GM12878 (cell line): ENCODE data around the gene ETS1. TPM values are rescaled to one million over a fixed set of nuclear protein-coding genes. Genes with fewer than 3 reads are reported as not detected.
A peak's percentile ranks its signal among the peaks of the same experiment; 100 is the strongest.

Source experiments
- ATAC-seq: fragments of 200-7000 bp; cut with Tn5 transposase; 3 replicates; pipeline ENCODE4 v1.9.1; 2020; ENCODE audit warnings: mild to moderate bottlenecking, moderate library complexity
- BruUV-seq: library from RNA; stranded (reverse); fragments of 400-500 nt; replicated peaks from 2 replicates; lab custom pipeline; 2021; lab: Mats Ljungman, UMichigan
- CTCF ChIA-PET: fragments of 300-600 bp; sonication (Branson Sonifier 250); formaldehyde crosslinking; extraction: SDS; loops from one replicate; lab custom pipeline; 2021; ENCODE audit warnings: inconsistent platforms; lab: Yijun Ruan, JAX
- POLR2A ChIA-PET: fragments of 350-600 bp; formaldehyde crosslinking; extraction: SDS; loops from one replicate; lab custom pipeline; 2021; ENCODE audit warnings: inconsistent platforms; lab: Charles Lee
- RAD21 ChIA-PET: fragments of 300-600 bp; sonication (Branson Sonifier 250); formaldehyde crosslinking; loops from one replicate; lab custom pipeline; 2023; ENCODE audit warnings: antibody characterized with exemption; ENCODE audit not compliant: unreplicated experiment; lab: Charles Lee
- SMC1A ChIA-PET: fragments of 300-600 bp; sonication (Branson Sonifier 250); formaldehyde crosslinking; loops from one replicate; lab custom pipeline; 2023; ENCODE audit not compliant: unreplicated experiment, uncharacterized antibody; lab: Charles Lee
- DNase-seq: peaks from one replicate; pipeline ENCODE4 v3.0.0-alpha.2; 2011; ENCODE audit warnings: low read depth, low spot score
- FAIRE-seq: peaks from 3 replicates; lab custom pipeline; 2011; peaks lifted over from hg19 to GRCh38; lab: Jason Lieb, UNC
- H2AFZ ChIP-seq: 2 replicates; pipeline ENCODE4 v1.6.0; 2011; ENCODE audit warnings: low read depth, low read length, control low read depth; ENCODE audit not compliant: control insufficient read depth
- H3K27ac ChIP-seq: 2 replicates; pipeline ENCODE4 v1.5.1; 2011; ENCODE audit warnings: control low read depth; ENCODE audit not compliant: control insufficient read depth, insufficient read depth
- H3K27me3 ChIP-seq, 2 experiments: replicated peaks in 1 of 2; 2 replicates each; pipeline versions ENCODE4 v1.6.0 to v1.6.1; 2011; ENCODE audit warnings: low read length in 1 of 2; ENCODE audit not compliant: control insufficient read depth in 2 of 2, insufficient read depth in 2 of 2
- H3K36me3 ChIP-seq, 2 experiments: 2 replicates each; pipeline ENCODE4 v1.5.1; 2011; ENCODE audit warnings: low read length in 1 of 2; ENCODE audit not compliant: control insufficient read depth in 2 of 2, insufficient read depth in 2 of 2
- H3K4me1 ChIP-seq: 2 replicates; pipeline ENCODE4 v1.6.1; 2011; ENCODE audit warnings: mild to moderate bottlenecking, low read length, moderate library complexity, mixed read lengths; ENCODE audit not compliant: control insufficient read depth, insufficient read depth
- H3K4me2 ChIP-seq: 2 replicates; pipeline ENCODE4 v1.6.0; 2011; ENCODE audit warnings: control low read depth; ENCODE audit not compliant: control insufficient read depth, insufficient read depth
- H3K4me3 ChIP-seq: fragments of 200-600 bp; sonication (generic); 2 replicates; pipeline ENCODE4 v1.5.1; 2016
- H3K79me2 ChIP-seq: 2 replicates; pipeline ENCODE4 v1.6.0; 2011; ENCODE audit warnings: low read length; ENCODE audit not compliant: control insufficient read depth, insufficient read depth
- H3K9ac ChIP-seq: 2 replicates; pipeline ENCODE4 v1.8.0; 2011; ENCODE audit warnings: low read length, control low read depth, mixed read lengths; ENCODE audit not compliant: control insufficient read depth, insufficient read depth
- H3K9me3 ChIP-seq: replicated peaks from 3 replicates; pipeline ENCODE4 v1.5.1; 2011; ENCODE audit warnings: mild to moderate bottlenecking, low read length; ENCODE audit not compliant: control insufficient read depth, insufficient read depth
- H4K20me1 ChIP-seq: 2 replicates; pipeline ENCODE4 v1.6.0; 2011; ENCODE audit not compliant: control insufficient read depth, insufficient read depth
- BACH1 ChIP-seq: fragments of 450-650 bp; IDR thresholded peaks from 2 replicates; pipeline ENCODE4 v1.6.1; 2017; ENCODE audit warnings: mild to moderate bottlenecking, borderline replicate concordance
- BCL3 ChIP-seq: IDR thresholded peaks from 2 replicates; pipeline ENCODE4 v1.6.1; 2011; ENCODE audit warnings: borderline replicate concordance, low read depth, mild to moderate bottlenecking, moderate library complexity, low read length; ENCODE audit not compliant: insufficient read depth, poor library complexity, severe bottlenecking
- CBX5 ChIP-seq: sonication (generic); IDR thresholded peaks from 2 replicates; pipeline ENCODE4 v1.6.1; 2016; ENCODE audit warnings: low read depth, moderate library complexity, mild to moderate bottlenecking, inconsistent platforms
- CUX1 ChIP-seq: IDR thresholded peaks from 2 replicates; pipeline ENCODE4 v1.6.1; 2012; ENCODE audit warnings: improper control_type of control experiment, low read depth, low read length; ENCODE audit not compliant: insufficient replicate concordance
- ETV6 ChIP-seq, 2 experiments: fragments of 450-650 bp in 1 of 2; IDR thresholded peaks in 1 of 2; conservative IDR thresholded peaks in 1 of 2; 2 replicates each; pipeline ENCODE4 v1.6.1; 2014; ENCODE audit warnings: antibody characterized with exemption in 1 of 2, borderline replicate concordance in 1 of 2, low read depth in 1 of 2, mild to moderate bottlenecking in 1 of 2, moderate library complexity in 1 of 2
- GABPA ChIP-seq: IDR thresholded peaks from 2 replicates; pipeline ENCODE4 v1.6.1; 2014; ENCODE audit warnings: antibody characterized with exemption, low read depth, mild to moderate bottlenecking, inconsistent platforms
- HDGF ChIP-seq: fragments of 450-650 bp; IDR thresholded peaks from 2 replicates; pipeline ENCODE4 v1.6.1; 2016; ENCODE audit warnings: antibody characterized with exemption
- JUNB ChIP-seq: IDR thresholded peaks from 2 replicates; pipeline ENCODE4 v1.6.1; 2016; ENCODE audit warnings: antibody characterized with exemption, mild to moderate bottlenecking
- MEF2B ChIP-seq: fragments of 450-650 bp; IDR thresholded peaks from 2 replicates; pipeline ENCODE4 v1.6.1; 2018; ENCODE audit warnings: mild to moderate bottlenecking, moderate library complexity; ENCODE audit not compliant: partially characterized antibody, poor library complexity, severe bottlenecking
- MTA2 ChIP-seq: fragments of 450-650 bp; IDR thresholded peaks from 2 replicates; pipeline ENCODE4 v1.6.1; 2016; ENCODE audit warnings: low read depth, mild to moderate bottlenecking, moderate library complexity
- SP1 ChIP-seq: IDR thresholded peaks from one replicate; pipeline ENCODE4 v1.6.1; 2011; ENCODE audit warnings: low read depth, low read length
- SPI1 ChIP-seq: IDR thresholded peaks from 2 replicates; pipeline ENCODE4 v1.6.1; 2011; ENCODE audit warnings: low read depth, mild to moderate bottlenecking, low read length, moderate library complexity, borderline replicate concordance; ENCODE audit not compliant: insufficient read depth
- TBL1XR1 ChIP-seq: IDR thresholded peaks from 2 replicates; pipeline ENCODE4 v1.6.1; 2012; ENCODE audit warnings: low read depth, low read length, improper control_type of control experiment
- TCF12 ChIP-seq: IDR thresholded peaks from 2 replicates; pipeline ENCODE4 v1.6.1; 2011; ENCODE audit warnings: low read depth, mild to moderate bottlenecking, low read length
- TCF7 ChIP-seq: IDR thresholded peaks from 2 replicates; pipeline ENCODE4 v1.6.1; 2014; ENCODE audit warnings: antibody characterized with exemption, borderline replicate concordance
- WGBS: methylation state at CpG from one replicate; pipeline ENCODE4 v1.1.6; 2016; ENCODE audit warnings: low lambda C conversion rate; ENCODE audit not compliant: insufficient replicate concordance, insufficient coverage; ENCODE audit errors: missing lambda C conversion rate; 5-methylcytosine and 5-hydroxymethylcytosine counted together
- in situ Hi-C: fragments of 300-500 bp; cut with MboI; formaldehyde crosslinking; loops from 9 replicates; pipeline ENCODE4 v1.14.3; 2018; ENCODE audit warnings: mixed read lengths
- intact Hi-C: fragments of 100-400 bp; cut with micrococcal nuclease; formaldehyde crosslinking; loops from one replicate; pipeline ENCODE4 v1.14.2; 2022; ENCODE audit not compliant: unreplicated experiment
- polyA plus RNA-seq, 11 experiments: library from polyadenylated mRNA; depleted of rRNA in 4 of 11; unstranded in 6 of 11; stranded (reverse) in 5 of 11; fragments of >200 nt; fragmentation: Nextera tagmentation in 4 of 11; fragmentation: Illumina TruSeq in 1 of 11; extraction: Ambion mirVana in 4 of 11; extraction: Trizol in 1 of 11; gene quantifications; 1 replicate in 1 of 11; 2 replicates in 10 of 11; pipeline versions ENCODE4 v1.2.1 to v1.2.3, GENCODE V29; 2011 to 2016; ENCODE audit warnings: inconsistent platforms in 2 of 11, missing spikeins in 2 of 11, low read depth in 1 of 11
- total RNA-seq, 4 experiments: library from RNA; depleted of rRNA in 3 of 4; stranded (reverse); fragments of >200 nt in 3 of 4; fragmentation: Illumina TruSeq in 1 of 4; extraction: Trizol in 1 of 4; gene quantifications; 2 replicates each; pipeline versions ENCODE4 v1.2.1 to v1.2.3, GENCODE V29; 2013 to 2021

ETS1 gene
- total and polyA plus RNA-seq, 10 of the 15 experiments (the other 5 are each of a cell fraction or from before 2014, with no cell fraction given): 12.5 to 112 (median 55.5) TPM

- BruUV-seq: no TSS peak
- SMC1A ChIA-PET: interaction anchor here (0.7 to 8.1 kb wide), 30 partner anchors 9 to 347 kb away, joined by 3 to 111 read pairs (median 5); no protein-coding TSS in a partner anchor
- peak overlapping the region; percentile 9; the same call in 1 of the 2 replicates for H2AFZ ChIP-seq
- TF ChIP-seq CUX1: no peak
- TF ChIP-seq SP1: no peak
- TF ChIP-seq MEF2B: peak; percentile 63
- peak; percentile 78 for TF ChIP-seq SPI1
- peak; percentile 60; the same call in 1 of the 2 replicates for TF ChIP-seq JUNB
- TF ChIP-seq HDGF: 0 out of 2 replicates have a peak, but pooled peaks have one; percentile 13
- TF ChIP-seq TCF12: no peak
- peak in 1 of 2 experiments; percentile 32; a peak in 1 of 4 replicates for TF ChIP-seq ETV6 (conservative IDR thresholded peaks at IDR 0.05 in 1 of 2, IDR thresholded peaks at IDR 0.05 in 1 of 2; ENCODE audit: borderline replicate concordance in 1 of 2, low read depth in 1 of 2)
- TF ChIP-seq CBX5: 0 out of 2 replicates have a peak, but pooled peaks have one; percentile 31
- TF ChIP-seq BACH1: peak; percentile 36; the same call in 1 of the 2 replicates
- peak; percentile 69 for TF ChIP-seq BCL3
- peak; percentile 70; the same call in 1 of the 2 replicates for TF ChIP-seq TBL1XR1
- peak; percentile 38; the same call in 1 of the 2 replicates for TF ChIP-seq MTA2
- TF ChIP-seq TCF7: 0 out of 2 replicates have a peak, but pooled peaks have one; percentile 27
- no peak for TF ChIP-seq GABPA
Measured at GRCh38 chr11:128483211-128483788, 104.1 kb downstream of the ETS1 start.

More at GRCh38 chr11:128483211-128483788, 104.1 kb downstream of the ETS1 start:
- Histone ChIP-seq H3K36me3 (peaks cover 18 to 55% of the 10 kb centered on the region in 2 experiments), H3K4me1 (peaks cover 41% of the 10 kb centered on the region), H3K4me3 (peak overlapping the region; percentile 37; the same call in 1 of the 2 replicates), H3K9me3 (peaks cover 4% of the 10 kb centered on the region; the same call in 2 of the 3 replicates), H3K79me2 (peaks cover 40% of the 10 kb centered on the region), H3K4me2 (peak overlapping the region; percentile 78), H3K27ac (peak overlapping the region; percentile 97), H3K27me3 (no peaks in the 10 kb centered on the region), H4K20me1 (no peaks in the 10 kb centered on the region), H3K9ac (peak overlapping the region; percentile 84)
- RAD21 ChIA-PET: interaction anchor here (0.7 to 5.3 kb wide), 22 partner anchors 11 to 194 kb away, joined by 3 to 74 read pairs (median 5); no protein-coding TSS in a partner anchor
- intact Hi-C loops: loop anchor here (1.0 to 2.0 kb wide), 2 partner anchors 14 to 34 kb away; no protein-coding TSS in a partner anchor
- CTCF ChIA-PET: interaction anchor here (0.7 to 3.9 kb wide), 17 partner anchors 8 to 348 kb away, joined by 3 to 27 read pairs (median 4); no protein-coding TSS in a partner anchor
- WGBS: 1% methylated on average over 7 of the region's 7 CpGs
- POLR2A ChIA-PET: interaction anchor here (0.8 to 4.0 kb wide), 13 partner anchors 11 to 188 kb away, joined by 3 to 32 read pairs (median 7); no protein-coding TSS in a partner anchor
- FAIRE-seq (peak; percentile 59), ATAC-seq (peak; percentile 84), DNase-seq (peak; percentile 79)
- in situ Hi-C loops: no loop called here
